ENCODE data around the gene TCEA2. TPM values are rescaled to one million over a fixed set of nuclear protein-coding genes. Genes with fewer than 3 reads are reported as not detected.

Gene TCEA2
- total and polyA plus RNA-seq, 9 of the 15 experiments (the other 6 are each of a cell fraction or from before 2014, with no cell fraction given): 1.4 to 28.7 (median 5.4) TPM

DNA sequence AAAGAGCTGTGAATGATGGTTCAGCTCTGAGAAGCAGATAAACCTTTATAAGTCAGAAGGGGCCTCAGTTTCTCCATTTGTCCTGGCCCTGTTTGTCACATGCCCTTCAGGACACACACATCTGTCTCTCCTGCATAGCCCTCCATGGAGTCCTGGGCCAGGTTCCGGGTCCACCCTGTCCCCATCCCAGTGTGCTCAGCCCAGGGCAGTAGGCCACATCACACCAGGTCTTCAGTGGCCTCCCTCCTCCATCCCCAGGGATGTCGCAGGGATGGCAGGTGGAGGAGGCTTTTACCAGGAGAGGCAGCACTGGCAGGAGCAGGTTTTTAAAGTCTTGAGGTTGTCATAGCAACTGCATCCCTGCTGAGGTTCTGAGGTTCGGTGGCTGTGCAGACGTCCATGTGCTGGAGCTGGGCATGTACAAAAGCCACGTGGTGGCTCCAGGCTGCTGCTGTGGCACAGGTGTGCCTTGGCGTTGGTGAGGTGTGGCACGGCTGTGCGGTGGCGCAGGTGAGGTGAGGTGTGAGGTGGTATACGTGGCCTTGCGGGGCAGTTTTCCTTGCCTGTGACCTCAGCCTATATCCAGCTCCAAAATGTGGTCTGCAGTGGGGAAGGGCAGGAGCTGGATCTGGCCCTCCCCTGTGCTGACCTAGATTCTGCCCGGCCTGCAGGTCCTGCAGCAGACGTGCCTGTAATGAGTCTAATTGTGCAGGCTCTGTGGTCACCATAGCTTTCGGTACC is 52.3 kb downstream of the TCEA2 start (continued):
- TF ChIP-seq GABPB1 (CRISPR knock-in tag; IDR thresholded peaks at IDR 0.05) (no peak), CTBP1 (IDR thresholded peaks at IDR 0.05; ENCODE audit: borderline replicate concordance) (peak; percentile 51; the same call in 1 of the 2 replicates), USF1 (CRISPR knock-in tag; IDR thresholded peaks at IDR 0.05) (peak; percentile 15; the same call in 1 of the 2 replicates), CHD7 (IDR thresholded peaks at IDR 0.05; ENCODE audit: low read depth, low read length) (no peak), TRIM25 (IDR thresholded peaks at IDR 0.05; ENCODE audit: borderline replicate concordance) (no peak), HINFP (tag; conservative IDR thresholded peaks at IDR 0.05; ENCODE audit: low read depth) (no peak), ZNF311 (CRISPR knock-in tag; IDR thresholded peaks at IDR 0.05) (no peak), ESRRA (IDR thresholded peaks at IDR 0.05; ENCODE audit: borderline replicate concordance, low read depth) (no peak), PHF8 (IDR thresholded peaks at IDR 0.05; ENCODE audit: borderline replicate concordance, low read length) (no peak)
